CD14-positive monocyte (primary cell): ENCODE results near the gene TNFAIP1. TPM values are rescaled to one million over a fixed set of nuclear protein-coding genes. Genes with fewer than 3 reads are reported as not detected.
A peak's percentile ranks its signal among the peaks of the same experiment; 100 is the strongest.

Experiments used
- DNase-seq, 3 donors: peaks; one replicate each; pipeline ENCODE4 v3.0.0-alpha.2; 2011 to 2022
- H2AFZ ChIP-seq: 2 replicates; pipeline ENCODE4 v1.6.0; 2012; ENCODE audit warnings: mild to moderate bottlenecking, low read depth, low read length, inconsistent platforms; ENCODE audit not compliant: insufficient read depth, poor library complexity, severe bottlenecking
- H3K27ac ChIP-seq, 2 donors: 1 replicate in 1 of 2; 2 replicates in 1 of 2; pipeline ENCODE4 v1.5.1; 2012 to 2013; ENCODE audit warnings: low read length in 2 of 2, control low read depth in 1 of 2, inconsistent platforms in 1 of 2, low read depth in 1 of 2, mild to moderate bottlenecking in 1 of 2
- H3K27me3 ChIP-seq, 2 donors: one replicate each; pipeline versions ENCODE4 v1.6.0 to v1.6.1; 2011 to 2013; ENCODE audit warnings: low read length in 2 of 2; ENCODE audit not compliant: control insufficient read depth in 2 of 2, insufficient read depth in 2 of 2
- H3K36me3 ChIP-seq, 2 donors: replicated peaks in 1 of 2; 1 replicate in 1 of 2; 2 replicates in 1 of 2; pipeline versions ENCODE4 v1.5.1 to v1.6.1; 2012 to 2013; ENCODE audit warnings: low read length in 2 of 2, control low read depth in 1 of 2, inconsistent platforms in 1 of 2, mild to moderate bottlenecking in 1 of 2; ENCODE audit not compliant: insufficient read depth in 2 of 2, control insufficient read depth in 1 of 2
- H3K4me1 ChIP-seq, 2 donors: 1 replicate in 1 of 2; 2 replicates in 1 of 2; pipeline versions ENCODE4 v1.5.1 to v1.6.1; 2012 to 2013; ENCODE audit warnings: low read length in 2 of 2, control low read depth in 1 of 2, inconsistent platforms in 1 of 2, mild to moderate bottlenecking in 1 of 2, moderate library complexity in 1 of 2; ENCODE audit not compliant: insufficient read depth in 2 of 2, control insufficient read depth in 1 of 2
- H3K4me2 ChIP-seq: replicated peaks from 2 replicates; pipeline ENCODE3; 2012; ENCODE audit warnings: low read length, moderate library complexity, mild to moderate bottlenecking; ENCODE audit not compliant: poor library complexity, severe bottlenecking; ENCODE audit errors: extremely low read depth
- H3K4me3 ChIP-seq, 3 experiments: fragments of 200-600 bp in 1 of 3; sonication (generic) in 1 of 3; replicated peaks in 1 of 3; 1 replicate in 2 of 3; 2 replicates in 1 of 3; pipeline ENCODE4 v1.5.1; 2011 to 2013; ENCODE audit warnings: low read length in 3 of 3, mild to moderate bottlenecking in 3 of 3, control low read depth in 2 of 3, low read depth in 2 of 3, inconsistent platforms in 1 of 3, moderate library complexity in 1 of 3
- H3K79me2 ChIP-seq: 2 replicates; pipeline ENCODE4 v1.6.0; 2012; ENCODE audit warnings: mild to moderate bottlenecking, control low read depth, inconsistent platforms, low read length, moderate library complexity; ENCODE audit not compliant: insufficient read depth
- H3K9ac ChIP-seq: 2 replicates; pipeline ENCODE4 v1.6.0; 2017; ENCODE audit warnings: low read length, mild to moderate bottlenecking; ENCODE audit not compliant: insufficient read depth, poor library complexity, severe bottlenecking
- H3K9me3 ChIP-seq, 2 donors: replicated peaks in 1 of 2; 1 replicate in 1 of 2; 2 replicates in 1 of 2; pipeline versions ENCODE4 v1.5.1 to v1.6.1; 2012 to 2013; ENCODE audit warnings: low read length in 2 of 2, control low read depth in 1 of 2; ENCODE audit not compliant: control insufficient read depth in 1 of 2, insufficient read depth in 1 of 2
- H4K20me1 ChIP-seq: 2 replicates; pipeline ENCODE4 v1.6.0; 2012; ENCODE audit warnings: mild to moderate bottlenecking, low read length, control low read depth, moderate library complexity; ENCODE audit not compliant: insufficient read depth
- H3K27ac Mint-ChIP-seq, 7 donors: one replicate each; pipeline ENCODE4 v1.8.0; 2020; ENCODE audit warnings: mild to moderate bottlenecking in 7 of 7, mixed read lengths in 7 of 7, moderate library complexity in 6 of 7, inconsistent platforms in 2 of 7
- H3K27me3 Mint-ChIP-seq, 3 donors: one replicate each; pipeline ENCODE4 v1.8.0; 2021 to 2022; ENCODE audit warnings: low read depth in 3 of 3, mild to moderate bottlenecking in 3 of 3, mixed read lengths in 3 of 3, moderate library complexity in 3 of 3, inconsistent platforms in 1 of 3
- H3K36me3 Mint-ChIP-seq, 2 donors: one replicate each; pipeline ENCODE4 v1.8.0; 2020; ENCODE audit warnings: mixed read lengths in 2 of 2, inconsistent platforms in 1 of 2, mild to moderate bottlenecking in 1 of 2
- H3K4me1 Mint-ChIP-seq: one replicate; pipeline ENCODE4 v1.8.0; 2020; ENCODE audit warnings: mild to moderate bottlenecking, mixed read lengths
- H3K4me3 Mint-ChIP-seq, 2 donors: one replicate each; pipeline ENCODE4 v1.8.0; 2020; ENCODE audit warnings: mild to moderate bottlenecking in 2 of 2, mixed read lengths in 2 of 2, moderate library complexity in 1 of 2
- H3K9me3 Mint-ChIP-seq, 7 donors: one replicate each; pipeline ENCODE4 v1.8.0; 2020 to 2022; ENCODE audit warnings: mixed read lengths in 7 of 7, mild to moderate bottlenecking in 6 of 7, moderate library complexity in 6 of 7, inconsistent platforms in 2 of 7
- CTCF ChIP-seq: fragments of 200-600 bp; IDR thresholded peaks from one replicate; pipeline ENCODE4 v1.8.0; 2022; ENCODE audit warnings: antibody characterized with exemption, mild to moderate bottlenecking
- WGBS: methylation state at CpG from one replicate; pipeline ENCODE4 v1.1.5; 2013; ENCODE audit warnings: missing lambda C conversion rate; ENCODE audit not compliant: insufficient coverage; 5-methylcytosine and 5-hydroxymethylcytosine counted together
- intact Hi-C, 2 donors: fragments of 100-400 bp; cut with micrococcal nuclease; formaldehyde crosslinking; loops; one replicate each; pipeline versions ENCODE4 v1.15.0 to v1.15.1; 2023
- polyA plus RNA-seq, 3 donors: library from polyadenylated mRNA; depleted of rRNA in 1 of 3; unstranded in 2 of 3; stranded (reverse) in 1 of 3; fragments of 300-500 nt in 2 of 3; fragments of >200 nt in 1 of 3; fragmentation: Illumina TruSeq in 2 of 3; gene quantifications; 1 replicate in 2 of 3; 2 replicates in 1 of 3; pipeline ENCODE4 v1.2.3, GENCODE V29; 2012 to 2021

Gene TNFAIP1
- polyA plus RNA-seq, 3 donors: 7.2 to 9.5 (median 9.4) TPM

DNA sequence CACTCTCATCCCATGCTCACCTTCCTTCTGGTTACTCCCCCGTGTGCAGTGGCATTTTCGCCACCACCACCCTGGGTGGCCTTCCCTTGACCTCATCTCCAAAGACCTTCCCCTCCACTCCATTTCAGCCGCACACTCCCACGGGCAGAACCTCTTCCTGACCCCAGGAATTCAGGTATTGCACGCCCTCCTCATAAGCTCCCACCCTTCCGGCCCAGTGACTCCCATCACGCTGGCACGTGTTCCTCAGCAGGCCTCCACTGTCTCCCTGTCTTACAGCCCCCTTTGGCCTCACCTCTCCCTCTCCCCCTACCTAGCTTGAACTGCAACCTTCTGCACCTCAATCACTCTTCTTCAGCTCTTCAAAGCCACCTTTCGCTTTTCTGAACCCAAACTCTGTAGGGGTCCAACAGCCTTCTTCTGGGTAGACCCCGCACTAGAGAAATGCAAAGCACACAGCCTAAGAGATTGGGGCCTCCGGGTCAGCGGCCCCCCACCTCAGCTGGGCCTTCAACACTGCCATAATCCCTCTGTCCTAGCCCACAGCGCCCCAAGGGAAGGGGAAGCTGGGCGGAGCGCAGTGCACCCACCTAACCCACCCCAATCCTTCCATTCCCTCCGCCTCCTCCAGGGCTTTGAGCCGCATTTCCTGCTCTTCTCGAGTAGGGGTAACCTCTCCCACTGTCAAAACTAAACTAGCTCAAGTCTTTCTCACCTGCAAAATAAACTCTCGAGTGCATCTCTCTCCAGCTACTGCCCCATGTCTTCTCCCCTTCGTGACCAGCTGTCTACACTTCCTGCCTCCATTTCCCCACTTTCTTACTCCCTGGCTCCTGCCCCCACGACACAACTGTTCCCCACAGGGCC, 18.2 kb upstream of the TNFAIP1 start:
- peaks cover 0 to 11% of the 10 kb centered on the region in 2 donors for H3K27me3 ChIP-seq
- Mint-ChIP-seq H3K36me3 (no peaks in the 10 kb centered on the region), H3K4me1 (peaks cover 21% of the 10 kb centered on the region), H3K27ac (peak overlapping the region in 1 of 7 donors; percentile 65), H3K9me3 (no peaks in the 10 kb centered on the region), H3K4me3 (peak overlapping the region; percentile 88 to 93), H3K27me3 (peaks cover 9 to 27% (median 20%) of the 10 kb centered on the region in 3 donors)
- H3K4me3 ChIP-seq: no peak overlapping the region
- H3K9ac ChIP-seq: no peak overlapping the region
- no peak for DNase-seq
- H3K4me1 ChIP-seq: peaks cover 19 to 24% of the 10 kb centered on the region in 2 donors
- no peaks in the 10 kb centered on the region for H3K9me3 ChIP-seq
- H3K27ac ChIP-seq: no peak overlapping the region
- intact Hi-C loops: no loop called here
- H2AFZ ChIP-seq: peak overlapping the region; percentile 97
- WGBS: 90% methylated on average over 19 of the region's 21 CpGs
- peaks cover 20% of the 10 kb centered on the region for H3K79me2 ChIP-seq
- no peak for TF ChIP-seq CTCF
- no peaks in the 10 kb centered on the region for H4K20me1 ChIP-seq
- peak overlapping the region; percentile 99 for H3K4me2 ChIP-seq
- no peaks in the 10 kb centered on the region for H3K36me3 ChIP-seq

- Histone ChIP-seq H3K79me2 (peaks cover 28% of the 10 kb centered on the region), H3K27me3 (peaks cover 0 to 7% of the 10 kb centered on the region in 2 donors), H2AFZ (peak overlapping the region; percentile 97), H3K9ac (peak overlapping the region; percentile 24), H3K27ac (no peak overlapping the region), H3K36me3 (no peaks in the 10 kb centered on the region), H3K9me3 (no peaks in the 10 kb centered on the region), H3K4me2 (peak overlapping the region; percentile 99), H4K20me1 (no peaks in the 10 kb centered on the region), H3K4me3 (peak overlapping the region; percentile 22 to 87 (median 75)), H3K4me1 (peaks cover 19 to 24% of the 10 kb centered on the region in 2 donors)
- peaks cover 9 to 21% (median 17%) of the 10 kb centered on the region in 3 donors for H3K27me3 Mint-ChIP-seq
- H3K36me3 Mint-ChIP-seq: no peaks in the 10 kb centered on the region
- H3K4me3 Mint-ChIP-seq: peak overlapping the region; percentile 88 to 93
- peaks cover 21% of the 10 kb centered on the region for H3K4me1 Mint-ChIP-seq
- intact Hi-C loops: no loop called here
- peak overlapping the region in 1 of 7 donors; percentile 65 for H3K27ac Mint-ChIP-seq
- WGBS: 20% methylated on average over 31 of the region's 40 CpGs
- no peaks in the 10 kb centered on the region for H3K9me3 Mint-ChIP-seq
- no peak for DNase-seq
- no peak for TF ChIP-seq CTCF
Measured at GRCh38 chr17:28317966-28318758, 17.4 kb upstream of the TNFAIP1 start.
